HG03060 (cell line): ENCODE results near the gene NKX6-1.

Experiments
- ATAC-seq: cut with Tn5 transposase; IDR thresholded peaks from one replicate; pipeline ENCODE4 v1.9.1; 2021; ENCODE audit warnings: low read depth, moderate number of reproducible peaks; ENCODE audit not compliant: unreplicated experiment

The NKX6-1 gene

GRCh38 chr4:84481077-84481859, 17.8 kb downstream of the NKX6-1 start:
- no peak for ATAC-seq

- no peak for ATAC-seq
Measured at GRCh38 chr4:84480082-84480481, 19.0 kb downstream of the NKX6-1 start.

DNA sequence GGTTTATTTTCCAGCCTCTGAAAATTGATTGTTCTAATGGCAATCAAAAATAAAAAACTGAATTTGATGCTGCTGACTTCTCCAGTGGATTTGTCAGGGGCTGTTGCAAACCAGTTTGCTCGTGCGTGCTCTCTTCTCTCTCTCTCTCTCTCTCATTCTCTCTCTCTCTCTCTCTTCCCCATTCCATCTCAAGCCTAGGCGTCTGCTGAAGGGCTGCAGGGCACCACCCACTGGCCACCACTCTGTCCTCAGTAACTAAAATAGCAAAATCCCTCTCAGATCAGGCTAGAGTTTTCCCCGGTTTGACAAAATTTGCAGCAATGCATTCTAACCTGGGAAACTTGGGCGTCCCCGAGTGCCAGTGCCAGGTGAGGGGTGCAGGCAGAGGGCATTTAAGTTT, 19.4 kb downstream of the NKX6-1 start:
- no peak for ATAC-seq

- ATAC-seq = no peak
Measured at GRCh38 chr4:84477738-84478137, 21.4 kb downstream of the NKX6-1 start.

DNA sequence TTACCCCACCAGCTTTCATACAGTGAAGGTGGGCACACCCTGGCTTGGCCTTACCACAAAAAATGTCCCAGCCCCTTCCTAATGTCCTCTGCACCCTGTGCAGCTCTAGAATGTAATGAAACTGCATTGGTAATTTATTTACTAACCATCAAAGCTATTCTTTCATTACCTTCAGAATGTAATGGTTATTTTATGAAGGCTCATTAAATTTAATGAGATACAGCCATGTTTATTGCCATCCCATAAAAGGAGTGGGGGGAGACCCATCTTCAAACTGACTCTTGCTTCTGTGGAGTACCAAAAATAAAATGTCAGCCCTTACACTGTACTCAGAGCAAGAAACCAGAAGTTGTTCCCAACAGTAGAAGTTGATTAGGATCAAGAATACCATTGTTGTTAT, 25.0 kb downstream of the NKX6-1 start:
- ATAC-seq = no peak

GRCh38 chr4:84472154-84472553, 26.9 kb downstream of the NKX6-1 start:
- no peak for ATAC-seq

DNA sequence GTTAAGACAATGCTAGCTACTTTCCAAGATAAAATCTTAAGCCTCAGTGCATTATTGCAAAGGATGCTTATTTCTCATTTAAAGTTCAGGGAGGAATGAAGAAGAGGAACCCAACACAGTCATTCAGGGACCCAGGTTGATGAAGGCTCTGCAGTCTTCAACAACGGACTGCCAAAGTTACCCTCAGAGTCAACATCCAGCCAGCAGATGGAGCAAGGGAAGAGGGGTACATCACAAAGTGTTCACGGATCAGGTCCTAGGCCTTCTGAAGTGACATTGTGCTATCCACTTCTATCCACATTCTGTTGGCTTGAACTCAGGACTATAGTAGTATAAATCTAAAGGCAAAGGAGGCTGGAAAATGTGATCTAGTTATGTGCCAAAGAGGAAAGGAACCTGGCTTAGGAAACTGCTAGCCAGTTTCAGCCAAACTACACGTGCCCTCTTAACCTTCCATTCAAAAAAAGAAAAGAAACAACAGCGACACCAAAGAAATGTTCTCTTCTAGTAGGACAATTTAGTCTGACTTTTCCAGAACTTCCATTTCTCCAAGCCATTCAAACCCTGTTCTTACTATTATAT, 28.8 kb downstream of the NKX6-1 start:
- no peak for ATAC-seq

- ATAC-seq = no peak
Measured at GRCh38 chr4:84467601-84468000, 31.5 kb downstream of the NKX6-1 start.

DNA sequence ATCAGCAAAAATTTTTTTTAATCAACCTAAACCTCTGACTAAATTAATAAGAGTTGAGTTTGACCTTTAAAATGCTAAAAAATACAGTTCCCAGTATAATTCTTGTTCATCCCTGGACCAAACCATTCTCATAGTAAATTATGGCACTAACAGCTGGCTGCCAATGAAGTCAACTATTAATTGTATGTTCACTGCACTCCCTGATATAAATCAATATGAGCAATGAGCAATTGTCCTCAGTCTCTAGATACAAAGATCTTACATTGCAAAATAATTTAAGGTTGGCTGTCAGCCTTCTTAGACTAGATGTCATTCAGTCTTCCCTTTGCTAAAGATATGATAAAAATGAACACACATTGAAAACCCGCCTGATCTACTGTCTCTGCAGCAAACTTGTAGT, 39.3 kb downstream of the NKX6-1 start:
- no peak for ATAC-seq

DNA sequence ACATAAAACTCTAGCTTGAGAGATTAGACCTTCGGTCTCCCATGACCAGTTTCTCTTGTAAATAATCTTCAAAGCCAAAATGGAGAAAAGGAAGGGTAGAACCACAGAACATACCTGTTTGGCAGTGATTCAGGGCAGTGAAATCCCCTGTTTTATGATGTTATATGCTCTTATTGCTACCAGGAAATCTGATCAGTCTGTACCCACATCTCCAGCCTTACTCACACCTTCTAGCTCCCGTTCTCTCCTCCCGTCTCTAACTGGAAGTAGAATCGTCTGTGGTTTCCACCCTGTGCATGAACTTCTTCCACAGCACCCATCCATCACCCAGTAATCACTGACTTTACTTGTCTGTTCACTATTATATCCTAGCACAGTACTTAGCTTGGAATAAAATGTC, 42.9 kb downstream of the NKX6-1 start:
- ATAC-seq = no peak

- ATAC-seq = no peak
Measured at GRCh38 chr4:84455697-84456096, 43.4 kb downstream of the NKX6-1 start.

- no peak for ATAC-seq
Measured at GRCh38 chr4:84451546-84451945, 47.5 kb downstream of the NKX6-1 start.

DNA sequence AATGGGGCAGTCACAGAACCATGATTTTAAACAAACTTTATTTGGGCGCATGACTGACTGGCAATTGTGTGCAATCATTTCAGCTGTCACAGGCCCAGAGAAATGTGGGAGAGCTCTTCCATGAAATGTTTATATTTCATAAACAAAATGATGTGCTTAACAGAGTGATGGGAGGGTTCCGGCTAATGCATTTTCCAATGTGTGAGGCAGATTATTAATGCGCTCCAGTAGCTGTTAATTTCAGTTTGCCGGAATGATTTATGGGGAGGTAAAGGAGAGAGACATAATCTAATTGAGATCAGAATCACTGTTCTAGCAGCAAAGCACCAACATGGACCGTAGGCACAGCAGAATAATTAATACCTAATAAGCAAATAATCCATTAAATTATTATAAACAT, 55.6 kb downstream of the NKX6-1 start:
- no peak for ATAC-seq

DNA sequence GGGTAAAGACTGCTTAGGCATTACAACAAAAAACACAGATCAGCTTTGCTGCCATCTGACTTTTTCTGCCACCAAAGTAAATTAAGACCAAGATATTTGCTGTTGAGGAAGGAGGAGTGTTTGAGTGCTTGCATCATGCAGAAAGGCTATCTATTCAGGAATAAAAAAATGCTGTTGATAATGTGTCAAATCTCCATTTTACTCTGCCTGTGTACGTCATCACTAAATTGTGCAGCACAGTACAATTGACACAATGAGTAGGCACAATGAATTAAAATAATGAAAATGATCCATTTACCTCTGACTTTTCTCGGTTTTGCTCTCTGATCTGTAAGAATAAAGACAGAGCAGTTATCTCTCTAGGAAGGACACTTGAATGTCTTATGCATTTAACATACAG, 56.3 kb downstream of the NKX6-1 start:
- no peak for ATAC-seq
